NCI-H345 treated with DMSO at 0.1 percent for 48 hours (cell line): ENCODE measurements around the gene PRR4.

Experiments
- DNase-seq: peaks from one replicate; lab custom pipeline; 2025; ENCODE audit not compliant: unreplicated experiment; lab: John Stamatoyannopoulos, UW

The PRR4 gene

DNA sequence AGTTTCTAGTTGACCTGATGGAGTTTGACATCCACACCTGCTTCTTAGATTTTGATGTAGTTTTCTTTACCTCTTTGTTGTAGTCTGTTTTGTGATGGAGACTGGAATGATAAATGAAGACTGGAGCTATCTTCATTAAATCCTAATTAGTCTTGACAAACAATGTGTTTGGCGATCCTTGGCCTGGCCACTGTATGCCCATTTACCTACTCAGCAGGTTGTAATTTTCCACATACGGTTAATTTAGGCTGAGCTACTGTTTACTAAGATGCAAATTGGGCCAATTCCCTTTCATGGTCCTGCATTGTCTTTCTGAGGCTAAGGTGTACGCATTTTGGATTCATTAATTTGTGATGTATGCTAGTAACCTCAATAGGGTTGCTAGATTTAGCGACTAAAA lies 46.7 kb downstream of the PRR4 start, which contains the start of gene TAS2R7:
TSS of gene TAS2R7 (minus strand) at position 41 of the 400 bp plus-strand sequence. CDS start 57 bp downstream, outside the sequence.
- DNase-seq, result no peak

DNA sequence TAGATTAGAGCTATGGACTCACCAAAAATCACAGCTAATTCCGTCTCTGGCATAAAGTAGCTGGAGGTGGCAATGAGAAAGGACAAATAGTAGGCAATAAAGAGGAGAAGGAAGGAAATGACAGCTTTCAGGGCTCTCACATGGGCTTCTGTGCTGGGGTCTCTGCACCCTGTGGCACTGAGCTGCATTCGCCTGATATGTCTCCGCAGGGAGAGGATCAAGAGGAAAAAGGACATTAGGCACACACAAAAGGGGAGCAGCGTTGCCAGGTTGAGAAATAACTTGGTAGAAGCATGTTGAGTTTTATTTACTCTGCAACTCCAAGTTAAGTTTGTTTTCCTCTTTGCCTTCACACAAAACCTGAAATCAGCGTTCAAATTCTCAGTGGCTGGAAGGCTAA lies 47.5 kb downstream of the PRR4 start:
- no peak for DNase-seq
